ENCODE results near the gene AMPD2. TPM values are rescaled to one million over a fixed set of nuclear protein-coding genes. Genes with fewer than 3 reads are reported as not detected.

AMPD2 gene
- polyA plus RNA-seq, 1 donor, result 27.6 TPM

- no peak for DNase-seq
Observed at GRCh38 chr1:109617291-109617801, 2.3 kb upstream of the AMPD2 start.

- DNase-seq, result no peak
Observed at GRCh38 chr1:109618661-109619575, 719 bp upstream of the AMPD2 start.

DNA sequence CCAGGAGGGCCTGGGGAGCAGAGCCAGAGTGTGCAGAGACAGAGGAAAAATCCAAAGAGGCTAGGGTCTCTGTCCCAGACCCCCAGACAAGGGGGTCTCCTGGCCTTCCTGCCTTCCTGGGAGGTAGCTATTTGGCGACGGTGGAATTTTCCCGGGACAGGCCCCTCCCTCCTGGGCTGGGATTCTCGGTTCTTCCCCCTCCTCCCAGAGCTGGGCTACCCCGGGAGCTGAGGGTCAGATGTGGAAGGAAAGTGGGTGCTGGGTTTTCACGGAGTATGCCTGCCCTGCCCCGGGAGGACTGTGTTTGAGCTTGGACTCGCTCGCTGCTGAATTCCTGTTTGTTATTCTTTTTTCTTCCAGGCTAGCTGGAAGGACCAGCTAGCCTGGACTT is 759 bp downstream of the AMPD2 start:
- DNase-seq, result peak; percentile 76

- peak; percentile 94 for DNase-seq
Observed at GRCh38 chr1:109620841-109621286, 1.2 kb downstream of the AMPD2 start.

- DNase-seq, result no peak
Observed at GRCh38 chr1:109621379-109622136, 1.9 kb downstream of the AMPD2 start.

GRCh38 chr1:109622137-109622892 is 2.7 kb downstream of the AMPD2 start:
- no peak for DNase-seq

- no peak for DNase-seq
Observed at GRCh38 chr1:109622895-109623294, 3.3 kb downstream of the AMPD2 start.

DNA sequence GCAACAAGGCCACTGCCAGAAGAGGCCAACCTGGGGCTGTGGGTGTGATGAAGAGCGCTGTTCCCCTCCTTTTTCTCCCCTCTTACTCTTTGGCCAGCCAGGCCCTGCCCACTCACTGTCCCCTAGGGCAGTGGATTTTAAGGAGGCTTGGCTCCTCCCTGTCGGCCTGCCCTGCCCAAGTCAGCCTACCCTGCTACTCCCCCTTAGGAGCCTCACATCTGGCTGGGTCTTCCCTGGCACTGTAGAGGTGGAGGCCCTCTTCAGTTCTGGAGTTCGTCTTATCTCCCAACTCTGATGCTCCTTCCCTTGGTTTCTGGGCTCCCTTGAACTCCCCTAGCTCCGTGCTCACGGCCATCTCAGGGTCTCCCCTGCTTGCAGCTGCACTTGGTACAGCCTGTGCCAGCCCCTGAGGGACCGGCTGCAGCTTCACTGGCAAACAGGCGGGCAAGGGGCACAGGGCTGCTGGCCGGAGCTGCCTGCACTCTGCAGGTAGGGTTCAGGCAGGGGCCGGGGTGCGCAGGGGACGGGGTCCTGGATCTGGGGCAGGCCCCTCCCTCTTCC is 4.0 kb downstream of the AMPD2 start:
- no peak for DNase-seq

DNA sequence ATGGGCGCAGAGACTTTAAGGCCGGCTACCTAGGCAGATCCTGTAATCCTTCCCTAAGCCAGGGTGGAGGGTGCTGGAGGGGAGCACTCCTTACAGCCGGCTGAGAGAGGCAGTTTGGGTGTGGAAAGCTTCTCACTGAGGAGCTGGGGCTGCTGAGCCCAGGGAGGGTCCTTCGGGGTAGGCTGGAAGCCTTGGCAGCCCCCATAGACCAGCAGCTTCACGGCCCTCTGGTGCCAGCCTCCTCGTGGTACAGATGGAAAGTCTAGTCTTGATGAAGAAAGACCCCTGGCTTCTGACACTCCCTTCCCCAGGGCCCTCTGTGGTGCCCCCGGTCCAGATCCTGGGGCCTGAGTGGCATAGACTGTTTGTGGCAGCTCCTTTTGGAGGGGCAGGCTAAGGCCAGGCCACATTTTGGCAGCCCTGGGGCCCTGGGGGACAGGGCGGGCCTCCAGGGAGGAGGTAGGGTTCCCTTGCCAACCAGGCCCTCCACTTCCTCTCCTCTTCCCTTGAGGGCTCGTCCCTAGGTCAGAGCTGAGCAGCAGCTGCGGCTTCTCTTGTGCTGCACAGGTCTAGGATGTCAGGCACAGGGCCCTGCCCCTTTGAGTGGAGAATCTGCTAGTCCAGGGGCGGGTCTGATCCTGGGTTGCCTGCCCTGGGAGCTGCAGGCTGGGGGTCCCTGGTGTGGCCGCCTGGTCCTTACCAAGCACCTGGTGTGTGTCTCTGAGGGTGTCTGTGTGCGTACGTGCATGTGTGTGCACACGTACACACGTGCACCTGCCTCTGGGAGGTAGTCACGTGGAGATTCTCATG is 4.8 kb downstream of the AMPD2 start:
- DNase-seq, result no peak

- no peak for DNase-seq
Observed at GRCh38 chr1:109625176-109625575, 5.5 kb downstream of the AMPD2 start.

DNA sequence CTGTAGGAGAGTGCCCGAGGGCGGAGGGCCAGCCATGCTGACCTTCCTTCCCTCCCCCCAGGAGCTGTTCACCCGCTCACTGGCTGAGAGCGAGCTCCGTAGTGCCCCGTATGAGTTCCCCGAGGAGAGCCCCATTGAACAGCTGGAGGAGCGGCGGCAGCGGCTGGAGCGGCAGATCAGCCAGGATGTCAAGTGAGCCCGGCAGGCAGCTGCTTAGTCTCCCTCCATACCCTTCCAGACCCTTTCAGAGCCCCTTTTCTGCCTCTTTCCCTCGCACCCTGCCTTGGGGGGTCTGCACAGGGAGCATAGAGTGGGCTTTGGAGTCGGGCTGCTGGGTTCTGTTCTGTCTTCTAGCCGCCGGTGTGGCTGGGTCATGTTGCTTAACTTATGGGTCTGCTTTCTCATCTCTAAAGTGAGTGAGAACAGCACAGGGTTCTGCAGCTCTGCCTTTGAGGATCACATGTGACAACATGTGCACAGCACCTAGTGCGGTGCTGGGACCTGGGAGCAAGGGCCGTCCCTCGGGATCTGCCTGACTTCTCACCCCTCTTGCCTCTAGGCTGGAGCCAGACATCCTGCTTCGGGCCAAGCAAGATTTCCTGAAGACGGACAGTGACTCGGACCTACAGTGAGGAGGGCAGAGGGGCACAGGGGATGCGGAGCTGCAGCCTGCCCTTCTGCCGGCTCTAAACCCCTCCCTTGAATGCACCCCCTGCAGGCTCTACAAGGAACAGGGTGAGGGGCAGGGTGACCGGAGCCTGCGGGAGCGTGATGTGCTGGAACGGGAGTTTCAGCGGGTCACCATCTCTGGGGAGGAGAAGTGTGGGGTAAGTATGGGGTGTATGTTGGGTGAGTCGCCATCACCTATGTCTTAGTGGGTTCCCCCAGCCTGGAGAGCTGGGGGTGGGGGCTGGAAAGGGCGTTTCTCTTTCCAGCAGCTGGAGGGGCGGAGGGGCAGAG is 6.2 kb downstream of the AMPD2 start:
- DNase-seq, result no peak

- no peak for DNase-seq
Observed at GRCh38 chr1:109626682-109627408, 7.2 kb downstream of the AMPD2 start.

DNA sequence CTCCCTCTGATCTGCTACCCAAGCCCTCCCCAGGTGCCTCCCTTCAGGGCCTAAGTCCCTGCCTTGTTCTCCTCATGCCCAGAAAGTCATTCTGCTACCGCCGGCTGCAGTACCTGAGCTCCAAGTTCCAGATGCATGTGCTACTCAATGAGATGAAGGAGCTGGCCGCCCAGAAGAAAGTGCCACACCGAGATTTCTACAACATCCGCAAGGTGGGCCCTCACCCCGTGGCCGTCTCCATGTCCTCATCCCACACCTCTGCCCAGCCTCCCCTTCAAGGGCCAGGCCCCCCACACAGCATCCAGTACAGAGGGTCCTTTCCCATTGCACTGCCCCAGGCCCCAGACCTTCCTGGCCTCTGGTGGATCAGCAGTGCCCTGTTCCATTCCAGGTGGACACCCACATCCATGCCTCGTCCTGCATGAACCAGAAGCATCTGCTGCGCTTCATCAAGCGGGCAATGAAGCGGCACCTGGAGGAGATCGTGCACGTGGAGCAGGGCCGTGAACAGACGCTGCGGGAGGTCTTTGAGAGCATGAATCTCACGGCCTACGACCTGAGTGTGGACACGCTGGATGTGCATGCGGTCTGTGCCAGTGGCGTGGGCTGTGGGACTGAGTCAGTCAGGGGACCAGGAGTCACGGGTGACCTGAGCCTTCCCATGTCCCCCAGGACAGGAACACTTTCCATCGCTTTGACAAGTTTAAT is 8.2 kb downstream of the AMPD2 start:
- no peak for DNase-seq

- DNase-seq, result no peak
Observed at GRCh38 chr1:109628540-109629321, 9.1 kb downstream of the AMPD2 start.

- no peak for DNase-seq
Observed at GRCh38 chr1:109629372-109630030, 9.9 kb downstream of the AMPD2 start.

DNA sequence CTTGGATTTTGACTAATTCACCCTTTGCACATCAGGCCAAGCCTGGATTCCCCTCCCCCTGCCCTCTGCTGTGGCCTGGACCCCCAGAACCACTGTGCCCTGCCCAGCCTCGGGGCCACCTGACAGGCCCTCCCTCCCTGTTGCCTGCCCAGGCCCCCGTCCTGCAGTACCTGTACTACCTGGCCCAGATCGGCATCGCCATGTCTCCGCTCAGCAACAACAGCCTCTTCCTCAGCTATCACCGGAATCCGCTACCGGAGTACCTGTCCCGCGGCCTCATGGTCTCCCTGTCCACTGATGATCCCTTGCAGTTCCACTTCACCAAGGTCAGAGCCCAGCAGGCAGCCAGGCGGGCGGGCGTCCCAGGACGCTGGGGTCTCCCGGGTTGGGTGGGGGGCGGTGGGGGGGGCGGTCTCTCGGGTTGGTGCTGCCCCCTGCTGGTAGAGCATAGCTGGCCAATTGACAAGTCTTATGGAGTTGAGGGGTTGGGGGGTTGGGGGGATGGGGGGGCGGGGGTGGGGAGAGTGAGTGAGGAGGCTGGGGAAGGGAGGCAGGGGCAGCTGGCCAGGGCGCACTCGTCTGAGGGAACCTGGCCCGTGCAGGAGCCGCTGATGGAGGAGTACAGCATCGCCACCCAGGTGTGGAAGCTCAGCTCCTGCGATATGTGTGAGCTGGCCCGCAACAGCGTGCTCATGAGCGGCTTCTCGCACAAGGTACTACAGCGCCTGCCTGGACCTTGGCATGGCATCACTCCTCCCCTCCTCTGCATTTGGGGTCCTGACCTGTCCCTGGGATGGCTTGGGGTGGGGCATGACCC is 10.7 kb downstream of the AMPD2 start:
- no peak for DNase-seq

All from hindlimb muscle (tissue), 1 donor.